NB4 (cell line): ENCODE results near the gene TSTD1.

Experiments used
- CTCF ChIP-seq: IDR thresholded peaks from one replicate; pipeline ENCODE4 v1.5.1; 2012; ENCODE audit warnings: low read depth, low read length
- MAX ChIP-seq: IDR thresholded peaks from 2 replicates; pipeline ENCODE4 v1.6.1; 2011; ENCODE audit warnings: low read depth, low read length
- MYC ChIP-seq: IDR thresholded peaks from 2 replicates; pipeline ENCODE4 v1.6.1; 2011; ENCODE audit warnings: low read depth, low read length
- POLR2A ChIP-seq: IDR thresholded peaks from 2 replicates; pipeline ENCODE4 v1.6.1; 2011; ENCODE audit warnings: mild to moderate bottlenecking; ENCODE audit not compliant: insufficient read length; ENCODE audit errors: extremely low read depth

- TF ChIP-seq CTCF (no peak), POLR2A (no peak), MAX (peak; percentile 71), MYC (0 out of 2 replicates have a peak, but pooled peaks have one; percentile 20)
These were observed 34.8 kb upstream of the TSTD1 start for GRCh38 chr1:161073474-161074121.
